Vagina (tissue), 2 donors: ENCODE measurements around the gene KDM3A.

Experiments
- CTCF ChIP-seq, 3 experiments: fragments of 450-650 bp in 2 of 3; fragments of 200-600 bp in 1 of 3; sonication (generic) in 1 of 3; IDR thresholded peaks; one replicate each; pipeline ENCODE4 v1.5.1; 2017 to 2019; ENCODE audit warnings: antibody characterized with exemption in 3 of 3, mild to moderate bottlenecking in 2 of 3, moderate library complexity in 2 of 3
- POLR2A ChIP-seq, 2 donors: fragments of 450-650 bp; IDR thresholded peaks; one replicate each; pipeline ENCODE4 v1.6.1; 2017; ENCODE audit warnings: antibody characterized with exemption in 2 of 2, mild to moderate bottlenecking in 2 of 2, moderate library complexity in 2 of 2

GRCh38 chr2:86441392-86441881, 266 bp downstream of the KDM3A start:
- TF ChIP-seq CTCF (IDR thresholded peaks at IDR 0.05) (no peak), POLR2A (IDR thresholded peaks at IDR 0.05) (peak; percentile 74 to 96)
